GM12874 (cell line): ENCODE results near the gene PLOD3.

Source experiments
- CTCF ChIP-seq: IDR thresholded peaks from 2 replicates; pipeline ENCODE4 v1.5.1; 2011; ENCODE audit warnings: low read depth, mild to moderate bottlenecking, control low read depth, low read length, moderate library complexity; ENCODE audit not compliant: insufficient read depth

Gene PLOD3

DNA sequence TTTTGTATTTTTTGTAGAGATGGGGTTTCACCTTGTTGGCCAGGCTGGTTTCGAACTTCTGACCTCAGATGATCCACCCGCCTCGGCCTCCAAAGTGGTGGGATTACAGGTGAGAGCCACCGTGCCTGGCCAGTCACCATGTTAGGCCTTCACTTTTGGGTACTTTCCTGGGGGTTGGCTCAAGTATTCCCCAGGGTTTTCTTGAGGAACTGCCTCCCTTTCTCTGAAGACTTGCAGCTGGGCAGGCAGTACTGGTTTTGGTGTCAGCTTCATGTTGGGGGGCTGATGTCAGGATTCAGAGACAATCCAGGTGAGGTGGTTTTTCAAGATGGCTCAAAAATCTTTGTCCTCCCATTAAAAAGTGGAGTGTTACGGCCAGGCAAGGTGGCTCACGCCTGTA, 8.3 kb upstream of the PLOD3 start:
- TF ChIP-seq CTCF, result no peak

GRCh38 chr7:101223528-101223927, 6.1 kb upstream of the PLOD3 start:
- TF ChIP-seq CTCF, result no peak

DNA sequence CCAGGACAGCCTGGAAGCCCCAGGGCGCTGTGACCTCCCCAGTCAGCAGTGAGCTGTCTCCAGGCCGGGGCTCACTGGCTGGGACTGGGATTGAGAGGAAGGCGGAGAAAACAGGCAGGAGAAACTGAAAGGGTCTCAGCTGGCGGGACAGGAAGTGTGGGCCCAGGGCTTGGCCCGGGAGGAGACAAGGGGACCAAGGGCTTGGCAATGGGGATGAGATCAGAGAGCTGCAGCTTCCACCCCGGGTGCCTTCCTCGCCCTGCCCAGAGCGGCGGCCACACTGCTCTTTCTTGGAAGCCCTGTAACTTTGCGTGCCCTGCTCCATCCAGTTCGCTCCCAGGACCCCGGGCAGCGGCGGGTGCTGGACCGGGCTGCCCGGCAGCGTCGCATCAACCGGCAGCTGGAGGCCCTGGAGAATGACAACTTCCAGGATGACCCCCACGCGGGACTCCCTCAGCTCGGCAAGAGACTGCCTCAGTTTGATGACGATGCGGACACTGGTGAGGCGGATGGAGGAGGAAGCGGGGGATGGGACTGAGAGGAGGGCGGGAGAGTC, 5.0 kb upstream of the PLOD3 start:
- TF ChIP-seq CTCF, result no peak

- TF ChIP-seq CTCF, result no peak
Measured at GRCh38 chr7:101220295-101220694, 2.9 kb upstream of the PLOD3 start.

DNA sequence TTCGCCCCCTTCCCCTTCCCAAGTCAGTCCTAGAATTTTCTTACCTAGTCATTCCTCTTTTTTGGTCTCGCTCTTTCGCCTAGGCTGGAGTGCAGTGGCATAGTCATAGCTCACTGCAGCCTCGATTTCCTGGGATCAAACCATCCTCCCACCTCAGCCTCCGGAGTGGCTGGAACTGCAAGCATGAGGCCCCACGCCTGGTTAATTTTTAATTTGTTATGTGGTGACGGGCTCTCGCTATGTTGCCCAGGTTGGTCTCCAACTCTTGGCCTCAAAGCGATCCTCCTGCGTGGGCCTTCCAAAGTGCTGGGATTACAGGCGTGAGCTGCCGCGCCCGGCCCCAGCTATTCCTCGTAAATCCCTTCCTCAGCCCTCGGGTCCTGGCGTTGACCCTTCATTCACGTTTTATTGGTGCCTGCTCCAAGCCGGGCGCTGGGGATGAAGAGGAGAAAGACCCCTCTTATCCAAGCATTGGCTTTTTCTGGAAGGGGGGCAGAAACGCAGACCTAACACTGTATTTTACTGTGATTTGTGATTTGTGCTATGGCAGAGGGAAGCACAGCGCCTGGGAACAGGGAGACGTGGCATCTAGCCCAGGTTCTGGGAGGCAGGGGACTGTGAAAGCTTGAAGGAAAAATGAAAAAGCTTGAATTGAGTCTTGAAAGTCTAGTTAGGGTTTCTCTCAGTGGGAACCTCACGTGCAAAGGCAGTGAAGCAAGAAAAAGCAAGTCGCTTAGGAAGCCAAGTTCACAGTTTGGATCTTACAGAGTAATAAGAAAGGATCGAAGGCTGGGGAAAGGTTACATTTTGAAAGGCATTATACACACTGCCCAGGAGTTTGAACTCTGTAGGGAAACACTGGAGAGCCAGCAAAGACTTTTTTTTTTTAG, 1.1 kb upstream of the PLOD3 start:
- no peak for TF ChIP-seq CTCF

GRCh38 chr7:101216860-101217387, 457 bp downstream of the PLOD3 start:
- 0 out of 2 replicates have a peak, but pooled peaks have one; percentile 19 for TF ChIP-seq CTCF

- no peak for TF ChIP-seq CTCF
Measured at GRCh38 chr7:101216001-101216859, 1.2 kb downstream of the PLOD3 start.
